Right lobe of liver (tissue), 4 donors: ENCODE data around the gene DPP6.

Experiments
- CTCF ChIP-seq, 4 donors: fragments of 200-600 bp in 3 of 4; fragments of 450-650 bp in 1 of 4; IDR thresholded peaks; one replicate each; pipeline versions ENCODE4 v1.5.1 to v1.8.0; 2016 to 2022; ENCODE audit warnings: antibody characterized with exemption in 4 of 4, mild to moderate bottlenecking in 2 of 4
- POLR2A ChIP-seq: fragments of 450-650 bp; IDR thresholded peaks from one replicate; pipeline ENCODE4 v1.6.1; 2017; ENCODE audit warnings: antibody characterized with exemption, mild to moderate bottlenecking
- donor health status: DM: no; HTN: no; CAD: no.
- donor health status: DM: no; HTN: no; CAD: no.
- donor health status: DM: no; HTN: yes; CAD: no.

GRCh38 chr7:154910125-154910524, 857.9 kb downstream of the DPP6 start:
- TF ChIP-seq CTCF (IDR thresholded peaks at IDR 0.05) (no peak), POLR2A (no peak)
